HepG2 (cell line): ENCODE data around the gene PLIN3. TPM values are rescaled to one million over a fixed set of nuclear protein-coding genes. Genes with fewer than 3 reads are reported as not detected.

Source experiments
- BHLHE40 ChIP-seq: IDR thresholded peaks from 2 replicates; pipeline ENCODE4 v1.6.1; 2011; ENCODE audit warnings: low read length, improper control_type of control experiment
- HNF1A ChIP-seq, 2 experiments: sonication (generic) in 1 of 2; formaldehyde crosslinking in 1 of 2; IDR thresholded peaks; 2 replicates each; pipeline versions ENCODE4 v1.4.0 to v1.6.1; 2016 to 2020; ENCODE audit warnings: borderline replicate concordance in 1 of 2, low read depth in 1 of 2, mild to moderate bottlenecking in 1 of 2, missing genetic modification reagents in 1 of 2
- PHB2 ChIP-seq: fragments of 450-650 bp; IDR thresholded peaks from 2 replicates; pipeline ENCODE4 v1.6.1; 2018; ENCODE audit not compliant: partially characterized antibody
- RERE ChIP-seq: IDR thresholded peaks from 2 replicates; pipeline ENCODE4 v1.6.1; 2016; ENCODE audit warnings: low read depth, missing genetic modification reagents, missing compliant biosample characterization
- RORA ChIP-seq: sonication (generic); formaldehyde crosslinking; IDR thresholded peaks from 2 replicates; pipeline ENCODE4 v1.5.0; 2020; ENCODE audit warnings: mild to moderate bottlenecking, missing genetic modification reagents, moderate library complexity
- SMAD9 ChIP-seq: sonication (generic); formaldehyde crosslinking; IDR thresholded peaks from 2 replicates; pipeline ENCODE4 v1.5.1; 2020; ENCODE audit warnings: mild to moderate bottlenecking, missing genetic modification reagents
- ZBTB10 ChIP-seq: sonication (generic); formaldehyde crosslinking; IDR thresholded peaks from 2 replicates; pipeline ENCODE4 v1.4.0; 2020; ENCODE audit warnings: missing genetic modification reagents, borderline replicate concordance
- ZMYM3 ChIP-seq: sonication (generic); formaldehyde crosslinking; IDR thresholded peaks from 2 replicates; pipeline ENCODE4 v1.5.1; 2020; ENCODE audit warnings: mild to moderate bottlenecking, missing genetic modification reagents
- ZNF276 ChIP-seq: sonication (generic); formaldehyde crosslinking; IDR thresholded peaks from 2 replicates; pipeline ENCODE4 v1.4.0; 2020; ENCODE audit warnings: mild to moderate bottlenecking, low read depth, missing genetic modification reagents
- ZNF772 ChIP-seq: sonication (generic); formaldehyde crosslinking; IDR thresholded peaks from 2 replicates; pipeline ENCODE4 v1.5.0; 2020; ENCODE audit warnings: mild to moderate bottlenecking, missing genetic modification reagents
- ZUFSP ChIP-seq: sonication (generic); formaldehyde crosslinking; IDR thresholded peaks from 2 replicates; pipeline ENCODE4 v1.9.0; 2021; ENCODE audit warnings: missing genetic modification reagents, mild to moderate bottlenecking, borderline replicate concordance
- polyA plus RNA-seq, 8 experiments: library from polyadenylated mRNA; depleted of rRNA in 3 of 8; stranded (reverse) in 7 of 8; unstranded in 1 of 8; fragments of >200 nt; fragmentation: Illumina TruSeq in 4 of 8; extraction: Trizol in 4 of 8; gene quantifications; 2 replicates each; pipeline versions ENCODE4 v1.2.1 to v1.2.3, GENCODE V29; 2011 to 2016; ENCODE audit warnings: low read depth in 4 of 8, missing spikeins in 1 of 8, mixed read lengths in 1 of 8; ENCODE audit not compliant: insufficient read depth in 1 of 8
- total RNA-seq, 5 experiments: library from RNA; depleted of rRNA; stranded (reverse); fragments of >200 nt; fragmentation: Illumina TruSeq; extraction: Trizol; gene quantifications; 2 replicates each; pipeline ENCODE4 v1.2.3, GENCODE V29; 2016; ENCODE audit warnings: low read depth in 1 of 5

PLIN3 gene
- total and polyA plus RNA-seq, 2 of the 13 experiments (the other 11 are each of a cell fraction or from before 2014, with no cell fraction given): 49.3 to 57.9 TPM

GRCh38 chr19:4870025-4870700, 2.7 kb upstream of the PLIN3 start (continued):
- TF ChIP-seq ZBTB10 (no peak), PHB2 (no peak), SMAD9 (CRISPR knock-in tag) (no peak), BHLHE40 (peak; percentile 60; the same call in 1 of the 2 replicates), ZUFSP (CRISPR knock-in tag) (no peak), ZMYM3 (CRISPR knock-in tag) (peak; percentile 100), RERE (0 out of 2 replicates have a peak, but pooled peaks have one; percentile 9), RORA (CRISPR knock-in tag) (0 out of 2 replicates have a peak, but pooled peaks have one; percentile 68), HNF1A (IDR thresholded peaks at IDR 0.05; ENCODE audit: low read depth) (peak; percentile 59; the same call in 1 of the 2 replicates), HNF1A (CRISPR knock-in tag; IDR thresholded peaks at IDR 0.05; ENCODE audit: borderline replicate concordance) (peak; percentile 58; the same call in 1 of the 2 replicates), ZNF276 (no peak), ZNF772 (CRISPR knock-in tag) (peak; percentile 57; the same call in 1 of the 2 replicates)
